Osteocyte (in vitro differentiated cells): Measurements from ENCODE around the gene ING5. TPM values are rescaled to one million over a fixed set of nuclear protein-coding genes. Genes with fewer than 3 reads are reported as not detected.

Experiments
- DNase-seq: peaks from one replicate; pipeline ENCODE4 v3.0.0; 2021; ENCODE audit warnings: mixed read lengths; ENCODE audit not compliant: unreplicated experiment; ENCODE audit errors: extremely low spot score
- H3K27ac Mint-ChIP-seq: one replicate; pipeline ENCODE4 v1.8.0; 2021; ENCODE audit warnings: mild to moderate bottlenecking, mixed read lengths; ENCODE audit not compliant: unreplicated experiment
- H3K27me3 Mint-ChIP-seq: one replicate; pipeline ENCODE4 v1.8.0; 2021; ENCODE audit warnings: mixed read lengths; ENCODE audit not compliant: unreplicated experiment
- H3K36me3 Mint-ChIP-seq: one replicate; pipeline ENCODE4 v1.8.0; 2021; ENCODE audit warnings: mixed read lengths; ENCODE audit not compliant: unreplicated experiment
- H3K4me1 Mint-ChIP-seq: one replicate; pipeline ENCODE4 v1.8.0; 2021; ENCODE audit warnings: mixed read lengths; ENCODE audit not compliant: unreplicated experiment
- H3K4me3 Mint-ChIP-seq: one replicate; pipeline ENCODE4 v1.8.0; 2021; ENCODE audit warnings: mild to moderate bottlenecking, moderate library complexity, mixed read lengths; ENCODE audit not compliant: unreplicated experiment
- H3K9me3 Mint-ChIP-seq: one replicate; pipeline ENCODE4 v1.8.0; 2021; ENCODE audit warnings: mixed read lengths; ENCODE audit not compliant: unreplicated experiment
- total RNA-seq: library from RNA; stranded (reverse); gene quantifications from 2 replicates; pipeline ENCODE4 v1.2.1, GENCODE V29; 2021
- TF ChIP-seq, protein P1 (sequence below): fragments of 200-600 bp; sonication (generic); IDR thresholded peaks from 2 replicates; pipeline ENCODE4 v1.5.0; 2021; ENCODE audit warnings: antibody characterized with exemption, mild to moderate bottlenecking, moderate library complexity

The ING5 gene
- total RNA-seq, 1 donor from 2014 or later, result 32.0 TPM

DNA sequence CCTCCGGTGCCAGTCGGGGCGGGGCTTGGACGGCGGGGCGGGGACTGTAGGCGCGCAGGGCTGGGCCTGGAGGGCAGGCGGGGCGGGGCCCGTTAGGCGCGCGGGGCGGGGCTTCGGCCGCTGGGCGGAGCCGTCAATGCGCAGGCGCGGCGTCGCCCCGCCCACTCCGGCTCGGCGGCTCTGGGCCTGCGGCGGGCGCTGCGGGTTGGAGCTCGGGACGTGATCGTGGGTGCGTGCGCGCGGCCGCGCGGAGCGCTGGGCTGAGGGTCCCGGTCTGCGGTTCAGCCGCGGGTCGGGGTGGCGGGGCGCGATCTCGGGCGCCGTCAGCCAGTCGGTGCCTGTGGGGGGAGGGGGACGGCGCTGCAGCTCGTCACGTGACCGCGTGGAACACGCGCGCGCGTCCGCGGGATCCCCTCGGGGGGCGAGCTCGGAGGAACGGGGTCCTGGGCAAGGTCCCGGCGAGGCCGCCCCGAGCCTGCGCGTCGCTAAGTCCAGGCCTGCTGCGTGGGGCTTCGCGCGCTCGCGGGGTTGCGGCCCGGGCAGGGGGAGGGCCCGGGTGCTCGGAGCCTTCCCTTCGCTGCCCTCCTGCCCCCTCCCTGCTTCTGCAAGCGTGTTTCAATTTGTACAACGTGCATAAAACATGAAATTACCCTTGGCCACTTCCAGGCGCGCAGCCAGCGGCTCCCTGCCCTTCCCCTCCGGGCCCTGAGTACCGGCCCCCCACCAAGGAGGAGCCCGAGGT, 32.8 kb downstream of the ING5 start, which contains the start of gene D2HGDH:
TSS of gene D2HGDH (plus strand) at position 164 of the 742 bp plus-strand sequence. CDS start 595 bp downstream, outside the sequence.
- DNase-seq, result peak; percentile 97
- TF ChIP-seq, protein P1, sequence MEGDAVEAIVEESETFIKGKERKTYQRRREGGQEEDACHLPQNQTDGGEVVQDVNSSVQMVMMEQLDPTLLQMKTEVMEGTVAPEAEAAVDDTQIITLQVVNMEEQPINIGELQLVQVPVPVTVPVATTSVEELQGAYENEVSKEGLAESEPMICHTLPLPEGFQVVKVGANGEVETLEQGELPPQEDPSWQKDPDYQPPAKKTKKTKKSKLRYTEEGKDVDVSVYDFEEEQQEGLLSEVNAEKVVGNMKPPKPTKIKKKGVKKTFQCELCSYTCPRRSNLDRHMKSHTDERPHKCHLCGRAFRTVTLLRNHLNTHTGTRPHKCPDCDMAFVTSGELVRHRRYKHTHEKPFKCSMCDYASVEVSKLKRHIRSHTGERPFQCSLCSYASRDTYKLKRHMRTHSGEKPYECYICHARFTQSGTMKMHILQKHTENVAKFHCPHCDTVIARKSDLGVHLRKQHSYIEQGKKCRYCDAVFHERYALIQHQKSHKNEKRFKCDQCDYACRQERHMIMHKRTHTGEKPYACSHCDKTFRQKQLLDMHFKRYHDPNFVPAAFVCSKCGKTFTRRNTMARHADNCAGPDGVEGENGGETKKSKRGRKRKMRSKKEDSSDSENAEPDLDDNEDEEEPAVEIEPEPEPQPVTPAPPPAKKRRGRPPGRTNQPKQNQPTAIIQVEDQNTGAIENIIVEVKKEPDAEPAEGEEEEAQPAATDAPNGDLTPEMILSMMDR, result no peak
- no peaks in the 10 kb centered on the region for H3K27me3 Mint-ChIP-seq
- H3K36me3 Mint-ChIP-seq, result peaks cover 7% of the 10 kb centered on the region
- peak within 1 kb of the TSS; percentile 75 for H3K4me3 Mint-ChIP-seq
- H3K27ac Mint-ChIP-seq, result peak within 1 kb of the TSS; percentile 18
- H3K4me1 Mint-ChIP-seq, result peaks cover 17% of the 10 kb centered on the region
- H3K9me3 Mint-ChIP-seq, result no peaks in the 10 kb centered on the region

DNA sequence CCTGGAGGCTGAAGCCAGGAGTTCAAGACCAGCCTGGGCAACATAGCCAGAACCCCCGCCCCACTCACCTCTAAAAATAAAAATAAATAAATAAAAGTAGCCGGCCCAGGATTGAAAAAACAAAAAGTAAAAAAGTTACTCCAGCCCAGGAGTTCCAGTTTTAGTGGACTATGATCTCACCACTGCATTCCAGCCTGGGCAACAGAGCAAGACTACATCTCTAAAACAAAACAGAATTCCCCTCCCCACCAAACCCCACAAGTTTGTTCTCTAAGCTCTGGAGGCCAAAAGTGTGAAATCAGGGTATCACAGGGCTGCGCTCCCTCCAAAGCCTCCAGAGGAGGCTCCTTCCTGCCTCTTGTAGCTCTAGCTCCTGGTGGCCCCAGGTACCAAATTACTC, 34.3 kb downstream of the ING5 start:
- no peak for DNase-seq
- peaks cover 17% of the 10 kb centered on the region for H3K4me1 Mint-ChIP-seq
- TF ChIP-seq, protein P1, result no peak

DNA sequence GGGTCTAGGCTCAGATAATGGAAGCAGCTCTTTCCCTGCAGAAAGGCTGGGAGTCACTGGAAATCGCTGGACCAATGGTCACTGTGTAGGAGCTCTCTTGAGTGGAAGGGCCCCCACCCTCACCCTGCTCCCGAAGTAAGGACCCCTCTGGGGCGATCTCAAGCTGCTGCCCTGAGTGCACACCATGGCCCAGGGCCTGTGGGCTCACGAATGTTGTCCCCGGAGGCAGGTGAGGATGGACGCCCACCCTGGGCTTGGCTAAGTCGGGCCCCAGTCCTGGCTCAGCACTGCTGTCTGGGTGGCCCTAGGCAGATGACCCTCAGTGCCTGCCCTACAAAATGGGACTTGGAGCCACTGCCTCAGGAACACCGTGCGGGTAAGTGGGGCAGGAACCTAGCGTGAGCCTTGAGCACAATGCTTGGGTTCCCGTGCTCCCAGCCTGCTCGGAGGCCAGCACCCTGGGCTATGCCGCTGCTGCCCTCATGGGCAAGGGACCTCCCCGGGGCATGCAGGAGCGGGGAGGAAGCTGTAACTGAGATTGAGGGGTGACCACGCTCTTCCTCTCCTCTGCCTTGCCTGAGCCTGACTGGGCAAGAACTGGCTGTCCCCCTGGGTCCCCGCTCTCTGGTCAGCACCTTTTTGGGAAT, 36.3 kb downstream of the ING5 start:
- peak; percentile 81 for DNase-seq
- H3K27ac Mint-ChIP-seq, result no peak overlapping the region
- peaks cover 17% of the 10 kb centered on the region for H3K4me1 Mint-ChIP-seq
- no peak overlapping the region for H3K4me3 Mint-ChIP-seq
- no peaks in the 10 kb centered on the region for H3K27me3 Mint-ChIP-seq
- H3K9me3 Mint-ChIP-seq, result no peaks in the 10 kb centered on the region
- H3K36me3 Mint-ChIP-seq, result peaks cover 7% of the 10 kb centered on the region
- TF ChIP-seq, protein P1, result no peak

More for the DNA sequence above, 34.3 kb downstream of the ING5 start:
- Mint-ChIP-seq H3K36me3 (peaks cover 7% of the 10 kb centered on the region), H3K27ac (no peak overlapping the region), H3K4me3 (peak overlapping the region; percentile 75), H3K9me3 (no peaks in the 10 kb centered on the region), H3K27me3 (no peaks in the 10 kb centered on the region)

DNA sequence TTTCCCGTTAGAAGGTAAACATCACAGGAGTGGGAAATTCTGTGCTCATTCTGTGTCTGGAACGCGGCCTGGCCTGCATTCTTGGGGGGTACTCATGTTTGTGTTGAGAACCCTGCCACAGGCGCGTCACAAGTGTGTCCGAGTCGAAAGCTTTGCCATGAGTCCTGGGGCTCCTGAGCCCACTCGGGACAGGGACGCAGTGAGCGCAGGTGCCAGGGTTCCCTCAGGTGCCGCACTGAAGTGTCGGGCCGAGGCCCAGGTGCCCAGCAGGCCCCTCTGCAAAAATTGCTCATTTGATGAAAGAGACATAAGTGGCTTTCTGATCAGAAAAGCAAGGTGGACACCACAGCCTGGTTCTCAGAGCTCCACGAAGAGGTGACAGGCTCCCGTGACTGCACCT, 37.3 kb downstream of the ING5 start:
- peaks cover 16% of the 10 kb centered on the region for H3K4me1 Mint-ChIP-seq
- no peaks in the 10 kb centered on the region for H3K9me3 Mint-ChIP-seq
- no peak for DNase-seq
- H3K27ac Mint-ChIP-seq, result no peak overlapping the region
- H3K36me3 Mint-ChIP-seq, result peaks cover 10% of the 10 kb centered on the region
- no peaks in the 10 kb centered on the region for H3K27me3 Mint-ChIP-seq
- H3K4me3 Mint-ChIP-seq, result no peak overlapping the region
- TF ChIP-seq, protein P1, result no peak

DNA sequence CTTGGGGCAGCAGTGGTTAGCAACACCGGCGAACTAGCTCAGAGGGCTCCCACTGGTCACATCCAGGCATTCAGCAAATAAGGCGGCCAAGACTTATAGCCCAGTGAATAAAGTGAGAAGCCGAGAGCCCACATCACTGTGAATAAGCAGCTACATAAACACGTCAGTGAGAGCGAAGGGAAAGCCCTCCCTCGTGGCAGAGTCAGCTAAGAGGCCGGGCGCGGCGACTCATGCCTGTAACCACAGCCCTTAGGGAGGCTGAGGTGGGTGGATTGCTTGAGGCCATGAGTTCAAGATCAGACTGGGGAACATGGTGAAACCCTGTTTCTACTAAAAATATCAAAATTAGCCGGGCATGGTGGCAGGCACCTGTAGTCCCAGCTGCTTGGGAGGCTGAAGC, 37.8 kb downstream of the ING5 start:
- DNase-seq, result no peak
- H3K9me3 Mint-ChIP-seq, result no peaks in the 10 kb centered on the region
- H3K36me3 Mint-ChIP-seq, result peaks cover 12% of the 10 kb centered on the region
- TF ChIP-seq, protein P1, result no peak
- no peak overlapping the region for H3K4me3 Mint-ChIP-seq
- H3K27me3 Mint-ChIP-seq, result no peaks in the 10 kb centered on the region
- H3K4me1 Mint-ChIP-seq, result peaks cover 16% of the 10 kb centered on the region
- H3K27ac Mint-ChIP-seq, result no peak overlapping the region
